Activated CD4-positive, alpha-beta T cell treated with anti-CD3 and anti-CD28 coated beads, Interleukin-2, amount 50 U/mL, for 48 hours (primary cell): ENCODE measurements around the gene BRD4.

ENCODE experiments used
- DNase-seq, 2 experiments: peaks; one replicate each; pipeline ENCODE4 v3.0.0-alpha.2; 2020

BRD4 gene

GRCh38 chr19:15264061-15264932 lies 68.0 kb downstream of the BRD4 start:
- peak; percentile 80 to 85 for DNase-seq

- DNase-seq, result no peak
These were observed 68.9 kb downstream of the BRD4 start for GRCh38 chr19:15263361-15263985.

- no peak for DNase-seq
These were observed 70.3 kb downstream of the BRD4 start for GRCh38 chr19:15262011-15262410.

GRCh38 chr19:15260939-15261338 lies 71.4 kb downstream of the BRD4 start:
- DNase-seq, result no peak

- no peak for DNase-seq
These were observed 72.4 kb downstream of the BRD4 start for GRCh38 chr19:15259907-15260306.

- DNase-seq, result no peak
These were observed 74.6 kb downstream of the BRD4 start for GRCh38 chr19:15257782-15258181.

- no peak for DNase-seq
These were observed 75.5 kb downstream of the BRD4 start for GRCh38 chr19:15256708-15257331.

GRCh38 chr19:15255359-15255990 lies 76.9 kb downstream of the BRD4 start:
- no peak for DNase-seq

GRCh38 chr19:15254547-15254946 lies 77.8 kb downstream of the BRD4 start:
- DNase-seq, result no peak

GRCh38 chr19:15253513-15253912 lies 78.8 kb downstream of the BRD4 start:
- no peak for DNase-seq

- no peak for DNase-seq
These were observed 79.3 kb downstream of the BRD4 start for GRCh38 chr19:15253061-15253460.

GRCh38 chr19:15252398-15253018 lies 79.8 kb downstream of the BRD4 start:
- DNase-seq, result no peak

GRCh38 chr19:15251749-15252397 lies 80.5 kb downstream of the BRD4 start:
- no peak for DNase-seq

GRCh38 chr19:15251010-15251748 lies 81.2 kb downstream of the BRD4 start:
- DNase-seq, result no peak

- no peak for DNase-seq
These were observed 81.7 kb downstream of the BRD4 start for GRCh38 chr19:15250640-15250993.

- no peak for DNase-seq
These were observed 82.2 kb downstream of the BRD4 start for GRCh38 chr19:15249972-15250639.

- DNase-seq, result no peak
These were observed 82.8 kb downstream of the BRD4 start for GRCh38 chr19:15249528-15249874.

GRCh38 chr19:15248648-15249527 lies 83.5 kb downstream of the BRD4 start:
- DNase-seq, result no peak

GRCh38 chr19:15248106-15248505 lies 84.2 kb downstream of the BRD4 start:
- no peak for DNase-seq
